Right renal cortex interstitium (tissue), 3 donors: Measurements from ENCODE around the gene AGBL1. TPM values are rescaled to one million over a fixed set of nuclear protein-coding genes. Genes with fewer than 3 reads are reported as not detected.

Experiments
- DNase-seq, 3 donors: peaks; one replicate each; pipeline ENCODE4 v3.0.0-alpha.2; 2013; ENCODE audit warnings: low read depth in 3 of 3, low spot score in 2 of 3
- polyA plus RNA-seq, 3 donors: library from polyadenylated mRNA; unstranded; fragments of 120-200 nt; gene quantifications; one replicate each; pipeline ENCODE4 v1.2.1, GENCODE V29; 2013; ENCODE audit not compliant: insufficient read length in 3 of 3

The AGBL1 gene
- polyA plus RNA-seq, 3 donors, result 0.08 to 0.10 (median 0.08) TPM

GRCh38 chr15:86764021-86764420, 684.4 kb downstream of the AGBL1 start:
- DNase-seq, result no peak

- peak; percentile 16 to 29 (median 29) for DNase-seq
These were observed 685.6 kb downstream of the AGBL1 start for GRCh38 chr15:86765281-86765680.

GRCh38 chr15:86772369-86773059, 692.8 kb downstream of the AGBL1 start:
- DNase-seq, result no peak

- DNase-seq, result no peak
These were observed 694.1 kb downstream of the AGBL1 start for GRCh38 chr15:86773736-86774135.

GRCh38 chr15:86776145-86776544, 696.5 kb downstream of the AGBL1 start:
- DNase-seq, result no peak

- DNase-seq, result no peak
These were observed 716.9 kb downstream of the AGBL1 start for GRCh38 chr15:86796521-86796920.

- DNase-seq, result no peak
These were observed 717.5 kb downstream of the AGBL1 start for GRCh38 chr15:86797135-86797534.

- no peak for DNase-seq
These were observed 719.6 kb downstream of the AGBL1 start for GRCh38 chr15:86799226-86799625.

- DNase-seq, result no peak
These were observed 722.6 kb downstream of the AGBL1 start for GRCh38 chr15:86802244-86802643.

- DNase-seq, result no peak
These were observed 724.7 kb downstream of the AGBL1 start for GRCh38 chr15:86804406-86804805.

- DNase-seq, result no peak
These were observed 730.7 kb downstream of the AGBL1 start for GRCh38 chr15:86810329-86810728.

GRCh38 chr15:86813892-86814291, 734.2 kb downstream of the AGBL1 start:
- DNase-seq, result no peak

- no peak for DNase-seq
These were observed 749.6 kb downstream of the AGBL1 start for GRCh38 chr15:86829245-86829644.

- no peak for DNase-seq
These were observed 750.6 kb downstream of the AGBL1 start for GRCh38 chr15:86830304-86830703.

- no peak for DNase-seq
These were observed 753.9 kb downstream of the AGBL1 start for GRCh38 chr15:86833595-86833994.

- no peak for DNase-seq
These were observed 754.6 kb downstream of the AGBL1 start for GRCh38 chr15:86834115-86834863.

GRCh38 chr15:86837294-86838061, 757.8 kb downstream of the AGBL1 start:
- peak in 1 of 3 donors; percentile 25 for DNase-seq

- DNase-seq, result no peak
These were observed 759.8 kb downstream of the AGBL1 start for GRCh38 chr15:86839502-86839901.

- DNase-seq, result no peak
These were observed 761.3 kb downstream of the AGBL1 start for GRCh38 chr15:86840996-86841395.

- DNase-seq, result no peak
These were observed 762.5 kb downstream of the AGBL1 start for GRCh38 chr15:86842199-86842598.

- no peak for DNase-seq
These were observed 766.4 kb downstream of the AGBL1 start for GRCh38 chr15:86846036-86846435.
